CD4-positive, alpha-beta T cell treated with Interferon alpha-2 for 1 hour (primary cell): ENCODE measurements around the gene SESN2.

ENCODE experiments used
- DNase-seq, 2 donors: peaks; one replicate each; pipeline ENCODE4 v3.0.0-alpha.2; 2020 to 2022

SESN2 gene, protein sequence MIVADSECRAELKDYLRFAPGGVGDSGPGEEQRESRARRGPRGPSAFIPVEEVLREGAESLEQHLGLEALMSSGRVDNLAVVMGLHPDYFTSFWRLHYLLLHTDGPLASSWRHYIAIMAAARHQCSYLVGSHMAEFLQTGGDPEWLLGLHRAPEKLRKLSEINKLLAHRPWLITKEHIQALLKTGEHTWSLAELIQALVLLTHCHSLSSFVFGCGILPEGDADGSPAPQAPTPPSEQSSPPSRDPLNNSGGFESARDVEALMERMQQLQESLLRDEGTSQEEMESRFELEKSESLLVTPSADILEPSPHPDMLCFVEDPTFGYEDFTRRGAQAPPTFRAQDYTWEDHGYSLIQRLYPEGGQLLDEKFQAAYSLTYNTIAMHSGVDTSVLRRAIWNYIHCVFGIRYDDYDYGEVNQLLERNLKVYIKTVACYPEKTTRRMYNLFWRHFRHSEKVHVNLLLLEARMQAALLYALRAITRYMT

DNA sequence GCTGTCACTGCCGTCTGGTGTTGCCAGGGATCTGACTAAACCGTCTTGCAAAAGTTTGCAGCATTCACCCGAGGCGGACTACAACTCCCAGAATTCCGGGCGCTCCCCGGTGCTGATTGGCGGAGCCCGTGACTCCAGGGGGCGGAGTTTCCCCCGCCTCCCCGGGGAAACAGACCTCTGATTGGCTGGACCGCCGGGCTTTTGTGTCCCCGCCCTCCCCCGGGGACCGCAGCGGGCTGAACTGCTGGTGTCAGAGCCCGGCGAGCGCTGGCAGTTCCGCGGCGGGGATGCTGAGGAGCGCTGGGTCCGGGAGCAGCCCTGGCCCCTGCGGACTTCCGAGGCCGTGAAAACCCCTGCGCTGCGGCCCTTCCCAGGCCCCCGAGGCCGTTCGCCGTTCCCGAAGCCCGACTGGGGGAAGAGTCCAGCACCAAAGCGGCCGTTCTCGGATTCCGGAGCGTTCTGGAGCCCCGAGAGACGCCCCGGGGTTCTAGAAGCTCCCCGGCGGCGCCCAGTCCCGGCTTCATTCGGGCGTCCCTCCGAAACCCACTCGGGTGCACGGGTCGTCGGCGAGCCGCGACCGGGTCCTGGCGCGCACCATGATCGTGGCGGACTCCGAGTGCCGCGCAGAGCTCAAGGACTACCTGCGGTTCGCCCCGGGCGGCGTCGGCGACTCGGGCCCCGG, at the start of gene SESN2:
Gene SESN2, plus strand, starts transcription at position 267 of the 682 bp plus-strand sequence. Its CDS starts 330 bp downstream, at position 597.
- peak; percentile 99 for DNase-seq

DNA sequence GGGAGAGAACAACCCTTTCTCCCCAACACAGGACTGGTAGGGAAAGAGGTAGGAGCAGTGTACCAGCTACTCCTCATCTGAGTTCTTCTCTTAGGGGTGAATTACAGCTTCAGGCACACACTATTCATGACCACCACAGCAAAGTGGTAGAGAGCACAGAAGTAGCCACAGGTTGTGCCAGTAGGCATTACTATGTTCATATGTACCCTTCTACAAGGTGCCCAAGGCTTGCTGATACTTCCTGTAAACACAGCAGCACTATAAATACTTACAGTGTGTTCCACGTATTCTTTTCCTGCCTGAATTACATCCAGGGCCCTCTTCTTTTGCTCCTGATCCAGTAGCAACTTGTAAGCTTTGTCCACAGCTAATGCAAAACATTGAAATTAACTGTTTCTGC, 49.6 kb upstream of the SESN2 start:
- DNase-seq = no peak

DNA sequence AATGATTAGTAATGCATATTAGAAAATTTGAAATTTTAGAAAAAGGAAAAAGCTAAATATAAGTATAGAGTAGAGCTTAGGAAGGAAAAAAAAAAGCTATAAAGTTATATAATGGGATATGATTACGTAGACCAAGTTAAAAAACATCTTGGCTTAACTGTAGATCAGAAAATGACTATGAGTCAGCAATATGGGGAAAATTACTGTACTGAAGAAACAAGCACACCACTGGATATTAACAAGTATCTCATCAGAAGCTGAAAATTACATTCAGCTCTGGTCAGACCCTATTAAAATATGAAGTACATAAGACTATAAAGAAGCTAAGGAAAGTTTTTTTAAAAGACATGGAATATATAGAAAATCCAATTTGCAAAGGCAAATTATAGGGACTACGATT, 46.0 kb upstream of the SESN2 start:
- DNase-seq = no peak

DNA sequence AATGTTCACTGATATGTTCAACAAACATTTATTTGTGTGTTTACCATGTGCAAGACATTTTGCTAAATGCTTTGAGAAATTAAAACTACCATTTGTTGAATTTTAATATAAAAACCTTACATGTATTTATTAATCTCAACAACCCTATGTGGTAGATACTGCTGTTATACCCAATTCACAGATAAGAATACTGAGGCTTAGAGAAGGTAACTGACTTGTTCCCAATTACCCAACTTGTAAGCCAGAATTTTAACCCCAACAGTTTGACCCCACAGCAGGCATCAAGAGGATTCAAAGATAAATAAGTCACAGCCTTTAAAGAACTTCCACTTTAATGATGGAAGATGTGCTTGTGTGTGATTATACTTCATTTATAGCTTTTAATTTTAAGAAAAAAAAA, 30.2 kb upstream of the SESN2 start:
- DNase-seq = no peak

DNA sequence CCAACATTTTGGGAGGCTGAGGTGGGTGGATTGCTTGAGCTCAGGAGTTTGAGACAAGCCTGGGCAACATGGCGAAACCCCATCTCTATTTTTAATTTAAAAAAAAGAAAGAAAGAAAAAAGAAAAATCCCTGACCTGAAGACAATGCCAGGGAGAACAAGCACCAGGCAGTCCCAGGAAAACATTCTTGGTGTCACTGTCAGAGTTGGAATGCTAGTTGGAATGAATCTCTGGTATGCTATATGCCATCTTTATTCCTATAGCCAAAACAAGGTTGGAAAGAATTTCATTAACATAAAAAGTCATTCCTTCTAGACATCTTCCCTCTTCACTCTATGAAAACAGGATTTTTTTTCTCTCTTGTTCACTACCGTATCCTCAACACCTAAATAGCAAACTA, 29.3 kb upstream of the SESN2 start:
- DNase-seq = no peak

DNA sequence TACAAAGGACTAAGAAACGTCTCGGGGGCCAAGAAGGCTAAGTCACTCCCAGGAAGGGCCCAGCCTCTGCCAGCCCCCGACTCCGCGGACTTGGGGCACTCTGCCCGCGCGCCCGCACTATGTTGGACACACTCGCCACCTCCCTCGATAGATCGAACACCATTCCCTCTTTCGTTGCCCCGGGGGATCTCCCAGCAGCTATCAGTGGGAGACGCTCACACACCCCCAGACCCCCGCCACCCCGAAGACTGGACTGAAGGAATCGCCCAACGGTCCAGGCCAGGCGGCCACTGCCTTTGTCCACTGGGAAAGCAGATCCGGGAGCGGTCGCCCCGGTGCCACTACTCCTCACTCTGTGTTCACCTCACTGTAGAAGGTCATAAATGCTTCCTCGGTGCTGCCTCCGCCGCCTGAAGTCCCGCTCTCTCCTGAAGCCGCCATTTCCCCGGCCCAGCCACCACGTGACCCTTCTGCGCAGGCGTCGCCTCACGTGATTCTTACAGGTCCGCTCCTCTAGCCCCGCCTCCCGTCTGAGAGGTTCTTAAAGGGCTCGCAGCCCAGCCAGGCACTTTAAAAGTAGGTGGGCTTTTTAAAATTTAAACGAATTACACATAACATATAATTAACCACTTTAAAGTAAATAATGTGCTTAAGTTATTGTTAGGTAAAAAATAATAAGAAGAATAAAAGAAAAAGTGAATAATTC, 26.6 kb upstream of the SESN2 start, which contains the start of gene DNAJC8:
Gene DNAJC8, minus strand, starts transcription at position 472 of the 706 bp plus-strand sequence. Its CDS starts 31 bp downstream, at position 441.
- peak; percentile 92 to 94 for DNase-seq

DNA sequence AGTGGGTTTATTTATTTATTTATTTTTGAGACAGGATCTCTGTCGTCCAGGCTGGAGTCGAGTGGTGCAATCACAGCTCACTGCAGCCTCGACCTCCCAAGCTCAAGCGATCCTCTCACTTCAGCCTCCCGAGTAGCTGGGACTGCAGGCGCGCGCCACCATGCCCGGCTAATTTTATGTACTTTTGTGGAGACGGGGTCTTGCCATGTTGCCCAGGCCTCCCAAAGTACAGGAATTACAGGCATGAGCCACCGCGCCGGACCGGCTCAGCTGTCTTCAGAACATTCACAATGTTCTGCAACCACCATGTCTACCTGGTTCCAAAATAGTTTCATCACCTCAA, 26.1 kb upstream of the SESN2 start:
- no peak for DNase-seq

DNA sequence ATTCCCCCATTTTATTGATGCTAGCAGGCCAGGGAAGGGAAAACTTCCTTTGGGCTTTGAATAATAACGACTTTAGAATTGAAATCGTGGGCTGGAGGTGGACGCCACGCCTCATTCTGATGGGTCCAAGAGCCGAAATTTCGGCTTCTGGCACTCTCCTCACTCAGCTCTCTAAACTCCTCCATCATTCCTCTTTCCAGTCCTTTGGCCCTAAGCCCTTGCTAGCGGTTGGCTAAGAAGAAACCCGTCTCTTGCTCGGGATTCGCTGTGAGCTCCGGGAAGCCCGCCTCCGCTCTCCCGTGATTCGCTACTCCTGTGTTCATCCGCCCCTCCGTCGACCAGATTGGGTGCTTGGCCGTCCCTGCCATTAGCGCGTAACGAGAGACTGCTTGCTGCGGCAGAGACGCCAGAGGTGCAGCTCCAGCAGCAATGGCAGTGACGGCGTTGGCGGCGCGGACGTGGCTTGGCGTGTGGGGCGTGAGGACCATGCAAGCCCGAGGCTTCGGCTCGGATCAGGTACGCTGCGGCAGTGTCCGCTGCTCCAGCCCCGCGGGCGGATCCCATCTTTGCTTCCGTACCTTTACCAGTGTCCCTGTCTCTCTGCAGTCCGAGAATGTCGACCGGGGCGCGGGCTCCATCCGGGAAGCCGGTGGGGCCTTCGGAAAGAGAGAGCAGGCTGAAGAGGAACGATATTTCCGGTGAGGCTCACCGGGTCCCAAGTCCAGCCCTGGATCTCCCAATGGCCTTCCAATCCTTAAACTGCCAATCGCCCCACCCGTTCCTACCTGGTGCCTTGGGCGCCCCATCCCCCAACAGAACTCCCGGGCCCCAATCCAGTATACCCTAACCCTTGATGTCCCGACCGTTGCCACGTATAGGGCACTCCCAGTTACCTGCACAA, 23.3 kb upstream of the SESN2 start, which contains the start of gene ATP5IF1:
Gene ATP5IF1, plus strand, starts transcription at position 370 of the 901 bp plus-strand sequence. Its CDS starts 60 bp downstream, at position 430.
- DNase-seq = peak; percentile 95 to 97

DNA sequence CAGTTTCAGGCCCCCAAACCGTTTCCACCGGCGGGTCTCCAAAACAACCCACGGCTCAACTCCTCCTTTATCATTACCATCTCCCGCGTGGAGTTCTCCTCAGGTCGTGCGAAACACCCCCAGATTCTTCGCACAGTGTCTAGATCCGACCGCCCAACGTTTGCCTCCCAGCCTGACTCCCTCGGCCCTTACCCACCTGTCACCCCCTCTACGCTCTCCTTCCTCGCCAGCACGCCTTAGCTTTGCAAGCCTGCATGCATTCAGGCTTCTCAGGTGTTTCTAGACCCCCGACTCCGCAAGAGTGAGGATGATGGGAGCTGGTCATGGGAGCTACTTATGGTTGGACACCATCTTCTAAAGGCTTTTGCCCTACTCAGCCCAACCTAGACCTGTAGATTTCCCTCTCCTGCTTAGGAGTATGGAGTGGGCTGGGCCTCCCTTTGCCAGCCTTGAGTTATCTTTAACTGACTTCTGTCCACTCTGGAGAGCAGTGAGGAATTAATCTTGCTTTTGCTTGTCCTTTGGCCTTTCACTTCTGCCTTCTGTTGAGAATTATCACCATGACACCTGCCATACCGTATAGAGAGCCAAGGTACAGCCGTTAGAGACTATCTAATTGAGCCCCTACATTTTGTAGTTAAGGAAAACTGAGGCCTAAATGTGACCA, 22.5 kb upstream of the SESN2 start:
- DNase-seq = no peak

DNA sequence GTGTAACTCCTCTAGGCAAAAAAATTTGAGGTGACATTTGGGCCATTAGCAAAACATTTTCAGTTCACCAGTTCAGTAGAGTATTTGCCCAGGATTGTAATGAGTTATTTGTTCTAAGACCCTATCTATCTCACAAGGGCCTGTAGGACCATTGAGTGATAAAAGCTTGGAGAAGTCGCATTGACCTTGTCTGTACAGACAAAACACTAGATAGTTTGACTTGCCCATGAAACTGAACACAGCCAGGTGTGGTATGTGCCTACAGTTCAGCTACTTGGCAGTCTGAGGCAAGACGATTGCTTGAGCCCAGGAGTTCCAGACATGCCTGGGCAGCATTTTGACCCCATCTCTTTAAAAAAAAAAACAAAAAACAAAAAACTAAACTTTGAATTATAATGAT, 20.3 kb upstream of the SESN2 start:
- no peak for DNase-seq

DNA sequence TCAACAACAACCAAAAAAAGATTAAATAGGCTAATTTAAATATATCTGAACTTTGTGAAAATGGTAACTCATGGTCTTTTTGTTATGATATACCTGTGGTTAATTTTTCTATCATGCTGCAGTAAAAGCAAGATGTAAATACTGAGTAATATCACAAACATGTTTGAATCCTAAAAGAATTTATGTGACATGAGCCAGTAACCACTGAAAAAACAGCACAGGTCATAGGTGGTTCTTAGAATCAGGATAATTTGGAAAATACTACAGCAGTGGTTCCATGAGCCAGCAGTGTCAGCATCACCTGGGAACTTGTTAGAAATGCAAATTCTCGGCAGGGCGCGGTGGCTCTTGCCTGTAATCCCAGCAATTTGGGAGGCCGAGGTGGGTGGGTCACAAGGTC, 19.3 kb upstream of the SESN2 start:
- no peak for DNase-seq

DNA sequence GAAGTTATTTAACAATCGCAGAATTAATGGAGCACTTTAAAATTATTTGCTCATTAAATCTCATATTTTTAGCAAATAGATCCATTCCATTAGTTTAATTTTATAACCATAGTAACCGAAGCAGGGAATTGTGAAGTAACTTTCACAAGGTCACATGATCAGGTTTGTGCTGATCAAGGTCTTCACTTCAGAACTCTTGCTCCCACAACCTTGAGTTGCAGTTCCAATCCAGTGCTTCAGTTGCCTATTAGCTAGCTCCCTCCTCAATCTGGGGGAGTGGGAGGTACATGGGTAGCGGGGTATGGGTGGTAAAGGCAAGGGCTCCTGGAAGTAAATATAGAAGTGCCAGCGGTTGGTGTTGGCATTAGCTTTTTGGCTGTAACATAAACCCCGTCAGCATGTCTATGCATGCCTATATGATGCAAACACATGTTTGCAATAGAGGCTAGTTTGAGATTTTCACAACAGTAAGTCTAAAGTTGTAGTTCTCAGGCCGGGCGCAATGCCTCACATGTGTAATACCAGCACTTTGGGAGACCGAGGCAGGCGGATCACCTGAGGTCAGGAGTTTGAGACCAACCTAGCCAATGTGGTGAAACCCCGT, 17.6 kb upstream of the SESN2 start:
- DNase-seq = no peak

DNA sequence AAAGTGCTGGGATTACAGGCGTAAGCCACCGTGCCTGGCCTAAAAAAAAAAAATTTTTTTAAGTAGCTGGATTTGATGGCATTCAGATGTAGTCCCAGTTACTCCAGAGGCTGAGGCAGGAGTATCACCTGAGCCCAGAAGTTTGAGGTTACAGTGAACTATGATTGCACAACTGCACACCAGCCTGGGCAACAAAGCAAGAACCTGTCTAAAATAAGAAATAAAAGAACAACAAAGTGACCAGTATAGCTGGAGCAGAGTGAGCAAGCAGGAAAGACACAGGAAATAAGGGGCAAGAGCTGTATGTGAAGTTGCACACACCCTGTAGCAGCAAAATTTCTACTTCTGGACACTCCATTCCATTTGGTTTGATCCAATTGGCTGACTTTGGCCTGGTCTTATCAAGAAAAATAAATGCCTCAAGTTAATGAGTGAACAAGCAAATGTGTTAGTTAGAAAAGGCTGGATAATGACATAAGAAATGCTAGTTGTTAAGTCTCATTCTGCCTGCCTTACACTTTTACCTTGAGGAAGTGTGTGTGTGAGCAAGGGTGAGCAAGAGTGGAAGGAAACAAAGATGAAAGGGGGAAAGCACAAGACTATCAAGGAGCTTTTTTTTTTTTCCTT, 15.5 kb upstream of the SESN2 start:
- DNase-seq = no peak

DNA sequence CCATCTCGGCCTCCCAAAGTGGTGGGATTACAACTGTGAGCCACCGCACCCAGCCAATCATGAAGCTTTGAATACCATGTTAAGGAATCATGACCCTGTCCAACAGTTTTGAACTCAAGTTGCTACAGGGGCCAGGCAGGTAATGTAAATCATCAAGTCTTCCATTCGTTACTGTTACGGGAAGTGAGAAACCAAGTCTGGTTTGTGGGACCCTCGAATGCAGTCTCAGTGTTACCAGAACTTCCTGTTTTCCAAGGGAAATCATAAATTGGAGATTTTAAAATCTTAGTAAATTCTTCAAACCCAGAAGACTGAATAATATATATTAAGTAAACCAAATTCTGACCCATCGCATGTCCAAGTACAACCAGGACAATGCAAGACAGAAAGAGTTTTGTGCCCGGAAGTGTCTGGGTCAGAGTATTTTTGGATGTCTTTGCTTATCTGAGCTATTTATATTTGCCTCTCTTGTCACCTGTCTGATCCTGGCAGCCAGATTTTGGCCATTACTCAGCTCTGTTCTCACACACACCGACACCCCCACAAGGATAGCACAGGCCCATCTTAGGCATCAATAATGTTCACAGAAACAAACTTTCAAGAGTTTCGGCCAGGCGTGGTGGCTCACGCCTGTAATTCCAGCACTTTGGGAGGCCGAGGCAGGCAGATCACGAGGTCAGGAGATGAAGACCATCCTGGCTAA, 14.6 kb upstream of the SESN2 start:
- no peak for DNase-seq

DNA sequence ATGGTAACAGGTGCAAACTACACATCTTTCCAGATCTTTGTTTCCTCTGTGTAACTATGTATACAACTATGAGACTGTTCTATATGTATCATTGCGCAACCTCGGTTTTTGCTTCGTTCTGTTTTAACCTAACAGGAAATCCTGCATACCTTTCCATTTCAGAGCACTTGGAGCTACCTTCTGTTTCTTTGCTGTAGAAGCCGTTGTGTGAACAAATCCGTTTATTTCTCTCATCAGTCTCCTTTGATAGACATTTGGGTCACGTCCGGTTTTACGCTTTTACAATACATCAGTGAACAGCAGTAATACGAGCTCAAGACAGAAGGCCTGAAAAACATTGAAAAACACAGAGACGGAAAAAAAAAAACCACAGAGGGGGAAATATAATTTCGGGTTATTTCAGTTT, 12.9 kb upstream of the SESN2 start:
- peak; percentile 60 to 86 for DNase-seq

DNA sequence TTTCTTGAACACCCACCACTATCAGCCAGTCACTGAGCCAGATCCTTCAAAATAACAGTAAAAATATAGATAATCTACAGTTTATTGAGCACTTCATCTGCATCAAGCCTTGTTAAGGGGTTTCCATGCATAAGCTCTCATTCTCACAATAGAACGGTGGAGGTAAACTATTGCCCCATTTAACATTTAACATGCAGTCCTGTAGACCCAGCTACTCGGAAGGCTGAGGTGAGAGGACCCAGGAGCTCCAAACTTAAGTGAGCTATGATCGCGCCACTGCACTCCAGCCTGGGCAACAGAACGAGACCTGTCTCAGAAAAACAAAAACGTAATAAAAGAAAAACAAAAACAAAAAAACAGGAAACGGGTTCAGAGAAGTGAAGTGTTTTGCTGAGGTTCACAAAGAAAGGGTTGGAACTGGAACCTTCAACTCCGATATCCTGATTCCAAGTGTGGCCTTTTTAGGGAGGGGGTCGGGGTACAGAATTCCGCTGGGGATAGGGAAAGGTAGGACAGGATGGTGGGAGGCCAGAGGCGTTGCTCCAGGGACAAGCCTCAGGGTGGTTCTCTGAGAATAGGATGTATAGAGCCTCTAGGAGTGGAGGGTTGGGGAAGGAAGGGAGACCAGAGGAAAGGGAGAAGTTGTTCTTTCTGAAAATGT, 11.6 kb upstream of the SESN2 start:
- DNase-seq = no peak

DNA sequence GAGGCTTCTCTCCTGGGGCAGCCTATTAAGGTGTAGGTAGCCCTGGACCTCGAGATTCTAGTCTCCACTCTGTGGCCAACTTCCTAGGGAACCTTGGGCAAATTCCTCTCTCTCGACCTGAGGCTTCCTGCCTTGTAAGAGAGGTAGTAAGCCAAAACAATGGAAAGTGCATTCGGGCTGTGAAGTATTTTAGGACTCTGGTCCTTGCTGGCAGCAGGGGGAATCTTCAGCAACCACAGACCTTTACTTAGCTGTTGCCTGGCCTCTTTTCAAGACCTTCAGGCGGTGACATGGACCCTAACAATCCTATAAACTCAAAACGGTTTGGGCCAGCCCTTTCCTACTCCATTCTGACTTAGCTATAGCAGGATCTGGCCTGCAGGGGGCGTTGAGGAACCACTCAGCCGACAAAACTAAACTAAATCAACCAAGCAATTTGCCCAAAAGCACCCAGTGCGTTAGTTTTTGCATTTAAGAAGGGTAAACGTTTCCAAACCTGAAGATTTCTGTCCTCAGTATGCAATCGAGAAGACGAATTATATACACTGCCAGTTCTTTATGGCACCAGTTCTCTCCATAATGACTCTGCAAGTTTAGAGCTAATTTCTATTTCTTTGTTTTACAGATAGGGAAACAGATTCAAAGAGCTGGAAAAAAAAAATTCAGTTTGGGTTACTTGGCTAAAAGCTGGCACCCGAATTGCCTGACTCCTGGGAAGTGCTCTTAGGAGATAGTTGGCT, 10.9 kb upstream of the SESN2 start:
- DNase-seq = peak; percentile 81 to 87

DNA sequence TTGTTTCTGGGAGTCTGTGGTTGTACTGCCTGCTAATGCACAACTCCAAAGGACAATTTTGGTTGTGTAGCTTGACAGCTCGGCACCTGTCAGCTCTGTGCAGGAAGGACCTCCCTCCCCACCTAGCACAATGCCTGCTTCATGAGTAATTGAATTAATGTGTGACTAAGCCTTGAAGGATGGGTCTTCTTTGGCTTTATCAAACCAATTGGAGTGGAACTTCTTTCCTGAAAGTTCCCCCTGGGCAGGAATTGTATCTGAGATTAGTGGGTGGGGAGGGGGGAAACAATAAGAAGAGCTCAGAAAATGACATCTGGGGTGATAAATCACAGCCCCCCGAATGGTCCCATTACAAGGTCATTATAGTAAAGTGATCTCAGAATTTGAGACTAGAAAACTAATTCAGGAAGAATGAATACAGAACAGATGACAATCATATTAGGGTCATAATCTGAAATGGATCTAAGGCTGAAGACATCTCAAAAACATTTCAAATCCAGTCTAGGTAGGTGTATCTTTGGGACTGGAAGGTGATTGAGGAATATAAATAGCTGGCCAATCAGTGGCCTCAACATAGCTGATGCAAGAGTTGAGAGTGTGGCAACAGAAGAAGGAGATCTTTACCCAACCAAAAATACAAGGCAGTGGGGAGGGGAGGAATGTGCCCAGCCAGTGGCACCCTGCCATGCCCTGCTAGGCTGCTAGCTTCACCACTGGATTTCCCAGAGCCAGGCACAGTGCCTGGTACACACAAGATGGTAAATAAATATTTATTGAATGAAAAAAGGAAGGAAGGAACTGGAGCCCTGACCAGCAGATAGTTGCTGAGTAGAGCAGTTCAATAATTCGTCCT, 10.1 kb upstream of the SESN2 start:
- no peak for DNase-seq
